Measurements from ENCODE around the gene EFCAB14.

- TF ChIP-seq EP300 (IDR thresholded peaks at IDR 0.05) (no peak), CTCF (IDR thresholded peaks at IDR 0.05) (no peak), POLR2AphosphoS5 (IDR thresholded peaks at IDR 0.05) (no peak)
Measured at GRCh38 chr1:46657775-46658174, 61.1 kb downstream of the EFCAB14 start.
